Transverse colon (tissue), 4 donors: ENCODE measurements around the gene RFX2. TPM values are rescaled to one million over a fixed set of nuclear protein-coding genes. Genes with fewer than 3 reads are reported as not detected.
A peak's percentile ranks its signal among the peaks of the same experiment; 100 is the strongest.

Source experiments
- DNase-seq: peaks from one replicate; pipeline ENCODE4 v3.0.0-alpha.2; 2019
- H3K27ac ChIP-seq, 4 donors: fragments of 200-600 bp; sonication (generic); 2 replicates each; pipeline ENCODE4 v1.5.1; 2016 to 2018; ENCODE audit warnings: inconsistent platforms in 4 of 4
- H3K27me3 ChIP-seq: fragments of 200-600 bp; sonication (generic); 2 replicates; pipeline ENCODE4 v1.5.1; 2017; ENCODE audit warnings: inconsistent platforms
- H3K36me3 ChIP-seq, 4 donors: fragments of 200-600 bp; sonication (generic); 2 replicates each; pipeline ENCODE4 v1.5.1; 2017 to 2019; ENCODE audit warnings: inconsistent platforms in 4 of 4
- H3K4me1 ChIP-seq, 4 donors: fragments of 200-600 bp; sonication (generic); 2 replicates each; pipeline ENCODE4 v1.5.1; 2017 to 2020; ENCODE audit warnings: inconsistent platforms in 4 of 4
- H3K4me3 ChIP-seq, 4 donors: fragments of 200-600 bp; sonication (generic); 1 replicate in 1 of 4; 2 replicates in 3 of 4; pipeline versions ENCODE4 v1.5.1 to v1.6.1; 2017 to 2019; ENCODE audit warnings: inconsistent platforms in 4 of 4
- H3K9me3 ChIP-seq, 2 donors: fragments of 200-600 bp; sonication (generic); 2 replicates each; pipeline ENCODE4 v1.5.1; 2017 to 2019; ENCODE audit warnings: inconsistent platforms in 2 of 2
- CTCF ChIP-seq, 5 experiments: fragments of 200-600 bp in 3 of 5; fragments of 450-650 bp in 2 of 5; sonication (generic) in 3 of 5; IDR thresholded peaks; 1 replicate in 2 of 5; 2 replicates in 3 of 5; pipeline ENCODE4 v1.5.1; 2016 to 2017; ENCODE audit warnings: antibody characterized with exemption in 5 of 5, inconsistent platforms in 3 of 5, mild to moderate bottlenecking in 2 of 5, moderate library complexity in 1 of 5
- EP300 ChIP-seq: sonication (generic); formaldehyde crosslinking; IDR thresholded peaks from one replicate; pipeline ENCODE4 v1.6.1; 2017; ENCODE audit warnings: antibody characterized with exemption, low read depth
- POLR2A ChIP-seq: fragments of 450-650 bp; IDR thresholded peaks from one replicate; pipeline ENCODE4 v1.6.1; 2016; ENCODE audit warnings: antibody characterized with exemption, mild to moderate bottlenecking, moderate library complexity
- POLR2AphosphoS5 ChIP-seq, 3 donors: sonication (generic); formaldehyde crosslinking; IDR thresholded peaks; one replicate each; pipeline ENCODE4 v1.6.1; 2016; ENCODE audit warnings: antibody characterized with exemption in 3 of 3
- WGBS, 2 donors: methylation state at CpG; one replicate each; pipeline ENCODE4 v1.1.5; 2018; ENCODE audit warnings: low coverage in 1 of 2; 5-methylcytosine and 5-hydroxymethylcytosine counted together
- in situ Hi-C, 4 donors: fragments of 200-750 bp; cut with MboI; loops; one replicate each; pipeline versions ENCODE4 v1.15.0 to v1.15.1; 2017; ENCODE audit warnings: low sequenced_read_pairs in 3 of 4, low pct_ligation_motif_present in 1 of 4, low pct_unique_long_range_greater_than_20kb in 1 of 4
- intact Hi-C: fragments of 100-400 bp; cut with DNase I; formaldehyde crosslinking; loops from one replicate; pipeline ENCODE4 v1.15.1; 2023; ENCODE audit warnings: low total_unique reads
- total RNA-seq, 4 donors: library from RNA; depleted of rRNA; stranded (reverse); fragments of >200 nt; gene quantifications; one replicate each; pipeline ENCODE4 v1.1.0, GENCODE V29; 2016

Gene RFX2
- total RNA-seq, 4 donors from 2014 or later, result 6.1 to 57.5 (median 11.8) TPM

GRCh38 chr19:6103894-6104293, 6.4 kb downstream of the RFX2 start:
- H3K9me3 ChIP-seq, result no peaks in the 10 kb centered on the region
- peak overlapping the region; percentile 61 to 91 (median 72) for H3K27ac ChIP-seq
- peaks cover 0 to 67% (median 11%) of the 10 kb centered on the region in 4 donors for H3K4me1 ChIP-seq
- no peak for DNase-seq
- 55 to 81% methylated on average over 3 to 4 of the region's 4 CpGs for WGBS, 2 donors
- no peak overlapping the region for H3K4me3 ChIP-seq
- no peaks in the 10 kb centered on the region for H3K27me3 ChIP-seq
- no peak for TF ChIP-seq POLR2A
- no peak for TF ChIP-seq EP300
- TF ChIP-seq POLR2AphosphoS5 (IDR thresholded peaks at IDR 0.05), result no peak
- TF ChIP-seq CTCF (IDR thresholded peaks at IDR 0.05), result no peak
- intact Hi-C loops (no loop called here), in situ Hi-C loops (no loop called here)
- H3K36me3 ChIP-seq, result no peaks in the 10 kb centered on the region

- in situ Hi-C loops, result no loop called here
- Histone ChIP-seq H3K27ac (peak overlapping the region; percentile 61 to 91 (median 72)), H3K9me3 (no peaks in the 10 kb centered on the region), H3K27me3 (no peaks in the 10 kb centered on the region), H3K36me3 (no peaks in the 10 kb centered on the region), H3K4me3 (no peak overlapping the region), H3K4me1 (peaks cover 0 to 65% (median 12%) of the 10 kb centered on the region in 4 donors)
- intact Hi-C loops, result no loop called here
- WGBS, 2 donors, result 28% methylated on average over 3 of the region's 3 CpGs; no CpG with 5 or more reads in 1 of the 2 donors
- TF ChIP-seq EP300 (no peak), POLR2AphosphoS5 (IDR thresholded peaks at IDR 0.05) (peak in 2 of 3 donors; percentile 38 to 52)
- peak; percentile 56 for DNase-seq
Observed at GRCh38 chr19:6103217-6103644, 7.1 kb downstream of the RFX2 start.

- H3K27ac ChIP-seq, result peak overlapping the region; percentile 61 to 91 (median 72)
- no peak for DNase-seq
- no peaks in the 10 kb centered on the region for H3K9me3 ChIP-seq
- intact Hi-C loops (no loop called here), in situ Hi-C loops (no loop called here)
- no peak for TF ChIP-seq POLR2A
- TF ChIP-seq POLR2AphosphoS5 (IDR thresholded peaks at IDR 0.05), result no peak
- no peak for TF ChIP-seq CTCF (IDR thresholded peaks at IDR 0.05)
- no peak for TF ChIP-seq EP300
- 86 to 100% methylated on average over 2 to 3 of the region's 3 CpGs for WGBS, 2 donors
- H3K27me3 ChIP-seq, result no peaks in the 10 kb centered on the region
- H3K4me1 ChIP-seq, result peaks cover 0 to 59% (median 14%) of the 10 kb centered on the region in 4 donors
- H3K36me3 ChIP-seq, result no peaks in the 10 kb centered on the region
- no peak overlapping the region for H3K4me3 ChIP-seq
Observed at GRCh38 chr19:6101991-6102390, 8.3 kb downstream of the RFX2 start.

GRCh38 chr19:6101291-6101825, 8.9 kb downstream of the RFX2 start:
- no peaks in the 10 kb centered on the region for H3K9me3 ChIP-seq
- intact Hi-C loops, result no loop called here
- H3K27me3 ChIP-seq, result no peaks in the 10 kb centered on the region
- no peak for TF ChIP-seq CTCF (IDR thresholded peaks at IDR 0.05)
- WGBS, 2 donors, result 79 to 83% methylated on average over 1 to 3 of the region's 3 CpGs
- H3K4me3 ChIP-seq, result no peak overlapping the region
- no peaks in the 10 kb centered on the region for H3K36me3 ChIP-seq
- in situ Hi-C loops, result no loop called here
- peaks cover 0 to 57% (median 14%) of the 10 kb centered on the region in 4 donors for H3K4me1 ChIP-seq
- H3K27ac ChIP-seq, result peak overlapping the region; percentile 64 to 91 (median 75)
- DNase-seq, result no peak
